NCI-H748 treated with DMSO at 0.1 percent for 48 hours (cell line): ENCODE results near the gene CTIF.

Experiments
- DNase-seq: peaks from one replicate; lab custom pipeline; 2025; lab: John Stamatoyannopoulos, UW

CTIF gene

GRCh38 chr18:48600456-48601090, 61.7 kb downstream of the CTIF start:
- no peak for DNase-seq

- no peak for DNase-seq
Observed at GRCh38 chr18:48601343-48601742, 62.5 kb downstream of the CTIF start.

GRCh38 chr18:48602759-48603390, 64.0 kb downstream of the CTIF start:
- DNase-seq: no peak

- DNase-seq: no peak
Observed at GRCh38 chr18:48605408-48605845, 66.6 kb downstream of the CTIF start.

GRCh38 chr18:48607056-48607984, 68.5 kb downstream of the CTIF start:
- no peak for DNase-seq

GRCh38 chr18:48608581-48608980, 69.8 kb downstream of the CTIF start:
- no peak for DNase-seq

GRCh38 chr18:48609114-48609513, 70.3 kb downstream of the CTIF start:
- no peak for DNase-seq

GRCh38 chr18:48609820-48610815, 71.3 kb downstream of the CTIF start:
- DNase-seq: no peak

- DNase-seq: no peak
Observed at GRCh38 chr18:48611203-48611602, 72.4 kb downstream of the CTIF start.

GRCh38 chr18:48611785-48612480, 73.1 kb downstream of the CTIF start:
- no peak for DNase-seq

- no peak for DNase-seq
Observed at GRCh38 chr18:48612511-48612910, 73.7 kb downstream of the CTIF start.

GRCh38 chr18:48612917-48613316, 74.1 kb downstream of the CTIF start:
- DNase-seq: no peak

GRCh38 chr18:48613589-48614404, 75.0 kb downstream of the CTIF start:
- DNase-seq: no peak

- DNase-seq: no peak
Observed at GRCh38 chr18:48615566-48616401, 77.0 kb downstream of the CTIF start.

GRCh38 chr18:48616484-48617255, 77.8 kb downstream of the CTIF start:
- no peak for DNase-seq

- DNase-seq: no peak
Observed at GRCh38 chr18:48617844-48618497, 79.1 kb downstream of the CTIF start.

GRCh38 chr18:48619016-48619415, 80.2 kb downstream of the CTIF start:
- DNase-seq: no peak

GRCh38 chr18:48619501-48619900, 80.7 kb downstream of the CTIF start:
- no peak for DNase-seq
